Thyroid gland (tissue), 4 donors: Measurements from ENCODE around the gene ELP4.

Source experiments
- CTCF ChIP-seq, 6 experiments: fragments of 200-600 bp in 3 of 6; fragments of 450-650 bp in 3 of 6; sonication (generic) in 3 of 6; IDR thresholded peaks; one replicate each; pipeline ENCODE4 v1.5.1; 2016 to 2019; ENCODE audit warnings: antibody characterized with exemption in 6 of 6, mild to moderate bottlenecking in 2 of 6, inconsistent platforms in 1 of 6, moderate library complexity in 1 of 6
- POLR2A ChIP-seq, 2 donors: fragments of 450-650 bp; IDR thresholded peaks; one replicate each; pipeline ENCODE4 v1.6.1; 2017; ENCODE audit warnings: antibody characterized with exemption in 2 of 2, mild to moderate bottlenecking in 2 of 2, moderate library complexity in 1 of 2

GRCh38 chr11:31656051-31656450 lies 146.5 kb downstream of the ELP4 start:
- no peak for TF ChIP-seq CTCF (IDR thresholded peaks at IDR 0.05)
- TF ChIP-seq POLR2A (IDR thresholded peaks at IDR 0.05): no peak
